Measurements from ENCODE around the gene SPRR1A. TPM values are rescaled to one million over a fixed set of nuclear protein-coding genes. Genes with fewer than 3 reads are reported as not detected.
A peak's percentile ranks its signal among the peaks of the same experiment; 100 is the strongest.
"Not testable (repeated sequence)": the region's sequence is repeated elsewhere in the genome, so short reads cannot be mapped to it uniquely, and the experiment has no call there.

Gene SPRR1A
- total RNA-seq, 2 donors from 2014 or later = not detected

DNA sequence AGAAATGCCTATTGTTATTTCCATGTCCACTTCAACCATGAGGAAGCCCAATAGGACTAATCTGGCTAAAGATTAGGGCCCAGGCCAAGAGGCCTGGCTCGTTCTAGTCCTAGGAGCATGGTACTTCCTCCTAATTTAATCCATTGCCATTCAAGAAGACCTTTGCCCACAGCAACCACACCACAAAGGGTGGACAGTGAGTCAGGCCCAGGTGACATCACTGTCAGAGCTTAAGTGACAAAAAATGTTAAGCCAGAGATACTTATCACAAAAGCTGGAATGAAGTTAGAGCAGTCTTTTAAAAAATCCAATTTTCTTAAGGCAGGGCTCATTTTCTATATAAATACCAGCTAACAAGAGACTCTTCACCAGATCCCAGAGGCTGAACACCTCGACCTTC is 17.5 kb downstream of the SPRR1A start, which contains the start of gene SPRR3:
TSS of gene SPRR3 (plus strand) at position 368 of the 400 bp plus-strand sequence. CDS start 1,272 bp downstream, outside the sequence.
- H3K4me3 Mint-ChIP-seq = no peak within 1 kb of the TSS
- Histone ChIP-seq H3K4me1 (ENCODE audit: control insufficient read depth, insufficient read depth, low read length) (no peaks in the 10 kb centered on the region), H3K9me3 (ENCODE audit: control insufficient read depth, low read length) (peaks cover 7% of the 10 kb centered on the region), H3K36me3 (ENCODE audit: control insufficient read depth, insufficient read depth, low read length) (no peaks in the 10 kb centered on the region), H3K9ac (ENCODE audit: extremely low read depth, low read length, poor library complexity, severe bottlenecking) (no peak within 1 kb of the TSS), H3K27ac (ENCODE audit: low read depth, low read length) (no peak within 1 kb of the TSS), H3K4me3 (ENCODE audit: low read length) (no peak within 1 kb of the TSS), H3K27me3 (ENCODE audit: control insufficient read depth, insufficient read depth, low read length, poor library complexity, severe bottlenecking) (no peaks in the 10 kb centered on the region)
- DNase-seq = no peak
- peaks cover 5% of the 10 kb centered on the region for H3K27me3 Mint-ChIP-seq (ENCODE audit: insufficient read depth)
- peaks cover 39% of the 10 kb centered on the region for H3K9me3 Mint-ChIP-seq
- H3K36me3 Mint-ChIP-seq (ENCODE audit: low read depth) = no peaks in the 10 kb centered on the region
- 71% methylated on average over 2 of the region's 2 CpGs; no CpG with 5 or more reads in 1 of the 2 experiments for WGBS, 2 experiments (ENCODE audit: insufficient coverage in 1 of 2, insufficient read length in 1 of 2)
- no peak within 1 kb of the TSS for H3K27ac Mint-ChIP-seq
- peaks cover 18% of the 10 kb centered on the region for H3K4me1 Mint-ChIP-seq
- TF ChIP-seq CTCF (conservative IDR thresholded peaks at IDR 0.05) = no peak

DNA sequence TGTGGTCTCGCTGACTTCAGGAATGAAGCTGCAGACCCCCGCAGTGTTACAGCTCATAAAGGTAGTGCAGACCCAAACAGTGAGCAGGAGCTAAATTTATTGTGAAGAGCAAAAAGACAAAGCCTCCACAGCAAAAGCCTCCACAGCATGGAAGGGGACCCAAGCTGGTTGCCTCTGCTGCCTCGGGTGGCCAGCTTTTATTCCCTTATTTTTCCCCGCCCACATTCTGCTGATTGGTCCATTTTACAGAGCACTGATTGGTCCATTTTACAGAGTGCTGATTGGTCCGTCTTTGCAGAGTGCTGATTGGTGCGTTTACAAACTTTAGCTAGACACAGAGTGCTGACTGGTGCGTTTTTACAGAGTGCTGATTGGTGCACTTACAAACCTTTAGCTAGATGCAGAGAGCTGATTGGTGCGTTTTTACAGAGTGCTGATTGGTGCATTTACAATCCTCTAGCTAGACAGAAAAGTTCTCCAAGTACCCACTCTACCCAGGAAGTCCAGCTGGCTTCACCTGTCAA is 27.4 kb downstream of the SPRR1A start:
- WGBS, 2 experiments (ENCODE audit: insufficient coverage in 1 of 2, insufficient read length in 1 of 2) = 76 to 85% methylated on average over 7 to 8 of the region's 8 CpGs
- H3K4me3 ChIP-seq (ENCODE audit: low read length); H3K36me3 Mint-ChIP-seq (ENCODE audit: low read depth); H3K27me3 ChIP-seq (ENCODE audit: control insufficient read depth, insufficient read depth, low read length, poor library complexity, severe bottlenecking); H3K36me3 ChIP-seq (ENCODE audit: control insufficient read depth, insufficient read depth, low read length); H3K4me3 Mint-ChIP-seq; H3K9ac ChIP-seq (ENCODE audit: extremely low read depth, low read length, poor library complexity, severe bottlenecking); H3K4me1 Mint-ChIP-seq; H3K27ac ChIP-seq (ENCODE audit: low read depth, low read length); H3K27me3 Mint-ChIP-seq (ENCODE audit: insufficient read depth); DNase-seq; H3K4me1 ChIP-seq (ENCODE audit: control insufficient read depth, insufficient read depth, low read length); H3K27ac Mint-ChIP-seq: not testable (repeated sequence)
- H3K9me3 ChIP-seq (ENCODE audit: control insufficient read depth, low read length) = peaks cover 27% of the 10 kb centered on the region
- peaks cover 27% of the 10 kb centered on the region for H3K9me3 Mint-ChIP-seq

GRCh38 chr1:153021829-153022228 is 37.9 kb downstream of the SPRR1A start:
- Mint-ChIP-seq H3K9me3 (peaks cover 16% of the 10 kb centered on the region), H3K27ac (peak overlapping the region; percentile 70), H3K4me1 (peaks cover 16% of the 10 kb centered on the region)
- not testable (repeated sequence) for H3K9ac ChIP-seq (ENCODE audit: extremely low read depth, low read length, poor library complexity, severe bottlenecking); H3K27ac ChIP-seq (ENCODE audit: low read depth, low read length); H3K27me3 Mint-ChIP-seq (ENCODE audit: insufficient read depth); H3K4me3 Mint-ChIP-seq; H3K9me3 ChIP-seq (ENCODE audit: control insufficient read depth, low read length); H3K27me3 ChIP-seq (ENCODE audit: control insufficient read depth, insufficient read depth, low read length, poor library complexity, severe bottlenecking); H3K4me1 ChIP-seq (ENCODE audit: control insufficient read depth, insufficient read depth, low read length); H3K36me3 ChIP-seq (ENCODE audit: control insufficient read depth, insufficient read depth, low read length); H3K4me3 ChIP-seq (ENCODE audit: low read length); H3K36me3 Mint-ChIP-seq (ENCODE audit: low read depth); DNase-seq
- WGBS, 2 experiments (ENCODE audit: insufficient coverage in 1 of 2, insufficient read length in 1 of 2) = 67 to 100% methylated on average over 2 of the region's 2 CpGs

DNA sequence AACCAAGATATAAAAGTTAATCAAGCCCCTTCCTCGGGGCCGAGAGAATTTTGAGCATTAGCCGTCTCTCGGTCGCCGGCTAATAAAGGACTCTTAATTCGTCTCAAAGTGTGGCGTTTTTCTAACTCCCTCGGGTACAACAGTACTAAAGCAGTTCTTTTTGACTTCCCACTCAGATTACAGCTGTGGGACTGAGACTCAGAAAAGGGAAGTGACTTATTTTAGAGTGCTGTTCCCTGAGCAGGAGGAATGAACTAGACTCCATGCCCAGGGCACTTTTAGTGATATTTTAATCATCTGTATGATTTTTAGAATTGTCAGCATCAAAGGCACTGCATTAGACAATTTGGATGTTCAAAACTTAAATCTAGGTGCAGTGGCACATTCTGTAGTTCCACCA is 38.5 kb downstream of the SPRR1A start:
- Mint-ChIP-seq H3K9me3 (peaks cover 16% of the 10 kb centered on the region), H3K4me1 (peaks cover 16% of the 10 kb centered on the region), H3K27ac (peak overlapping the region; percentile 70)
- not testable (repeated sequence) for H3K9me3 ChIP-seq (ENCODE audit: control insufficient read depth, low read length); H3K4me3 Mint-ChIP-seq; H3K36me3 ChIP-seq (ENCODE audit: control insufficient read depth, insufficient read depth, low read length); H3K4me3 ChIP-seq (ENCODE audit: low read length); H3K9ac ChIP-seq (ENCODE audit: extremely low read depth, low read length, poor library complexity, severe bottlenecking); DNase-seq; H3K27me3 Mint-ChIP-seq (ENCODE audit: insufficient read depth); H3K27me3 ChIP-seq (ENCODE audit: control insufficient read depth, insufficient read depth, low read length, poor library complexity, severe bottlenecking); H3K36me3 Mint-ChIP-seq (ENCODE audit: low read depth); H3K4me1 ChIP-seq (ENCODE audit: control insufficient read depth, insufficient read depth, low read length); H3K27ac ChIP-seq (ENCODE audit: low read depth, low read length)
- 80 to 90% methylated on average over 1 to 9 of the region's 9 CpGs for WGBS, 2 experiments (ENCODE audit: insufficient coverage in 1 of 2, insufficient read length in 1 of 2)

All from endodermal cell (in vitro differentiated cells).